Measurements from ENCODE around the gene EPHB3.
A peak's percentile ranks its signal among the peaks of the same experiment; 100 is the strongest.

Gene EPHB3

GRCh38 chr3:184582646-184583577, 21.3 kb downstream of the EPHB3 start:
- no peak for TF ChIP-seq POLR2A (IDR thresholded peaks at IDR 0.05; ENCODE audit: extremely low read depth, insufficient read length)
- TF ChIP-seq CTCF (IDR thresholded peaks at IDR 0.05; ENCODE audit: low read depth, low read length) = no peak
- TF ChIP-seq MYC (IDR thresholded peaks at IDR 0.05; ENCODE audit: low read depth, low read length) = no peak
- TF ChIP-seq MAX (IDR thresholded peaks at IDR 0.05; ENCODE audit: low read depth, low read length) = no peak
- H3K4me3 ChIP-seq (ENCODE audit: low read depth, low read length) = no peak overlapping the region
- DNase-seq (ENCODE audit: low read depth) = no peak

GRCh38 chr3:184583578-184584451, 22.2 kb downstream of the EPHB3 start:
- peak; percentile 34 for DNase-seq (ENCODE audit: low read depth)
- H3K4me3 ChIP-seq (ENCODE audit: low read depth, low read length) = no peak overlapping the region
- TF ChIP-seq CTCF (IDR thresholded peaks at IDR 0.05; ENCODE audit: low read depth, low read length) (no peak), MAX (IDR thresholded peaks at IDR 0.05; ENCODE audit: low read depth, low read length) (no peak), POLR2A (IDR thresholded peaks at IDR 0.05; ENCODE audit: extremely low read depth, insufficient read length) (no peak), MYC (IDR thresholded peaks at IDR 0.05; ENCODE audit: low read depth, low read length) (no peak)

GRCh38 chr3:184584464-184584891, 22.9 kb downstream of the EPHB3 start:
- no peak for TF ChIP-seq MAX (IDR thresholded peaks at IDR 0.05; ENCODE audit: low read depth, low read length)
- no peak for TF ChIP-seq CTCF (IDR thresholded peaks at IDR 0.05; ENCODE audit: low read depth, low read length)
- TF ChIP-seq POLR2A (IDR thresholded peaks at IDR 0.05; ENCODE audit: extremely low read depth, insufficient read length) = no peak
- no peak for TF ChIP-seq MYC (IDR thresholded peaks at IDR 0.05; ENCODE audit: low read depth, low read length)
- no peak for DNase-seq (ENCODE audit: low read depth)
- no peak overlapping the region for H3K4me3 ChIP-seq (ENCODE audit: low read depth, low read length)

- H3K4me3 ChIP-seq (ENCODE audit: low read depth, low read length) = no peak overlapping the region
- no peak for TF ChIP-seq CTCF (IDR thresholded peaks at IDR 0.05; ENCODE audit: low read depth, low read length)
- no peak for TF ChIP-seq MAX (IDR thresholded peaks at IDR 0.05; ENCODE audit: low read depth, low read length)
- TF ChIP-seq MYC (IDR thresholded peaks at IDR 0.05; ENCODE audit: low read depth, low read length) = no peak
- no peak for TF ChIP-seq POLR2A (IDR thresholded peaks at IDR 0.05; ENCODE audit: extremely low read depth, insufficient read length)
- no peak for DNase-seq (ENCODE audit: low read depth)
Observed at GRCh38 chr3:184585545-184585944, 24.0 kb downstream of the EPHB3 start.

- no peak for TF ChIP-seq MAX (IDR thresholded peaks at IDR 0.05; ENCODE audit: low read depth, low read length)
- TF ChIP-seq POLR2A (IDR thresholded peaks at IDR 0.05; ENCODE audit: extremely low read depth, insufficient read length) = no peak
- TF ChIP-seq CTCF (IDR thresholded peaks at IDR 0.05; ENCODE audit: low read depth, low read length) = no peak
- no peak for TF ChIP-seq MYC (IDR thresholded peaks at IDR 0.05; ENCODE audit: low read depth, low read length)
- no peak overlapping the region for H3K4me3 ChIP-seq (ENCODE audit: low read depth, low read length)
- DNase-seq (ENCODE audit: low read depth) = no peak
Observed at GRCh38 chr3:184586851-184587250, 25.3 kb downstream of the EPHB3 start.

Data from NB4 (cell line).